GM23338 (cell line): Measurements from ENCODE around the gene SRI. TPM values are rescaled to one million over a fixed set of nuclear protein-coding genes. Genes with fewer than 3 reads are reported as not detected.
A peak's percentile ranks its signal among the peaks of the same experiment; 100 is the strongest.

Experiments
- ATAC-seq: fragments of 200-7000 bp; cut with Tn5 transposase; 3 replicates; pipeline ENCODE4 v1.9.1; 2020
- DNase-seq: peaks from one replicate; pipeline ENCODE4 v3.0.0-alpha.2; 2015; ENCODE audit warnings: low spot score
- H2AFZ ChIP-seq: fragments of 200-600 bp; sonication (generic); 2 replicates; pipeline ENCODE4 v1.8.0; 2016; ENCODE audit warnings: antibody characterized with exemption, mild to moderate bottlenecking, moderate library complexity
- H3F3A ChIP-seq: fragments of 200-600 bp; sonication (generic); replicated peaks from 2 replicates; pipeline ENCODE4 v1.8.0; 2017; ENCODE audit warnings: antibody characterized with exemption, mixed run types, low read depth
- H3K27ac ChIP-seq: fragments of 200-600 bp; sonication (generic); 2 replicates; pipeline ENCODE4 v1.6.1; 2016; ENCODE audit warnings: low read depth
- H3K27me3 ChIP-seq: fragments of 200-600 bp; sonication (generic); 2 replicates; pipeline ENCODE4 v1.8.0; 2016; ENCODE audit warnings: mild to moderate bottlenecking, mixed run types, moderate library complexity; ENCODE audit not compliant: insufficient read depth
- H3K36me3 ChIP-seq: fragments of 200-600 bp; sonication (generic); 2 replicates; pipeline ENCODE4 v1.8.0; 2016; ENCODE audit warnings: mild to moderate bottlenecking; ENCODE audit not compliant: insufficient read depth
- H3K4me1 ChIP-seq: fragments of 200-600 bp; sonication (generic); 2 replicates; pipeline ENCODE4 v1.8.0; 2016; ENCODE audit warnings: mild to moderate bottlenecking, moderate library complexity; ENCODE audit not compliant: insufficient read depth
- H3K4me2 ChIP-seq: fragments of 200-600 bp; sonication (generic); 2 replicates; pipeline ENCODE4 v1.7.1; 2017; ENCODE audit warnings: mixed run types
- H3K4me3 ChIP-seq: fragments of 200-600 bp; sonication (generic); 2 replicates; pipeline ENCODE4 v1.6.1; 2016; ENCODE audit warnings: mixed run types
- H3K79me2 ChIP-seq: fragments of 200-600 bp; sonication (generic); replicated peaks from 2 replicates; pipeline ENCODE4 v1.8.0; 2017; ENCODE audit warnings: mild to moderate bottlenecking; ENCODE audit not compliant: insufficient read depth
- H3K9me2 ChIP-seq: fragments of 200-600 bp; sonication (generic); 2 replicates; pipeline ENCODE4 v1.8.0; 2017; ENCODE audit not compliant: insufficient read depth
- H4K20me1 ChIP-seq: fragments of 200-600 bp; sonication (generic); replicated peaks from 2 replicates; pipeline ENCODE4 v1.8.0; 2017; ENCODE audit warnings: mild to moderate bottlenecking; ENCODE audit not compliant: insufficient read depth
- H3K27ac Mint-ChIP-seq: 2 replicates; pipeline ENCODE4 v1.8.0; 2020; ENCODE audit warnings: inconsistent platforms, mild to moderate bottlenecking, moderate library complexity, mixed read lengths
- H3K27me3 Mint-ChIP-seq: 3 replicates; pipeline ENCODE4 v1.8.0; 2022; ENCODE audit warnings: low read depth, mild to moderate bottlenecking, moderate library complexity, mixed read lengths, inconsistent platforms; ENCODE audit not compliant: insufficient read depth, poor library complexity
- H3K36me3 Mint-ChIP-seq: 3 replicates; pipeline ENCODE4 v1.8.0; 2021; ENCODE audit warnings: low read depth, mild to moderate bottlenecking, inconsistent platforms, moderate library complexity, mixed read lengths
- H3K4me1 Mint-ChIP-seq: 3 replicates; pipeline ENCODE4 v1.8.0; 2020; ENCODE audit warnings: mild to moderate bottlenecking, inconsistent platforms, mixed read lengths
- H3K4me3 Mint-ChIP-seq: 3 replicates; pipeline ENCODE4 v1.8.0; 2021; ENCODE audit warnings: moderate library complexity, mild to moderate bottlenecking, inconsistent platforms, mixed read lengths
- H3K9me3 Mint-ChIP-seq: 3 replicates; pipeline ENCODE4 v1.8.0; 2020; ENCODE audit warnings: moderate library complexity, mild to moderate bottlenecking, inconsistent platforms, mixed read lengths
- CREB1 ChIP-seq: fragments of 250-450 bp; sonication (Bioruptor Pico); IDR thresholded peaks from 2 replicates; pipeline ENCODE4 v1.5.0; 2020; ENCODE audit warnings: low read depth, mild to moderate bottlenecking, moderate library complexity
- CTCF ChIP-seq, 2 experiments: fragments of 200-600 bp in 1 of 2; sonication (generic) in 1 of 2; conservative IDR thresholded peaks; 2 replicates each; pipeline versions ENCODE4 v1.5.1 to v1.6.1; 2016 to 2017; ENCODE audit warnings: antibody characterized with exemption in 2 of 2, low read depth in 2 of 2, mild to moderate bottlenecking in 2 of 2, moderate library complexity in 1 of 2
- ETS1 ChIP-seq: IDR thresholded peaks from 2 replicates; pipeline ENCODE4 v1.6.1; 2016; ENCODE audit warnings: antibody characterized with exemption
- EZH2 ChIP-seq: fragments of 200-600 bp; sonication (generic); IDR thresholded peaks from one replicate; pipeline ENCODE4 v1.8.0; 2017; ENCODE audit warnings: antibody characterized with exemption, mild to moderate bottlenecking, low read depth; ENCODE audit not compliant: unreplicated experiment
- EZH2phosphoT487 ChIP-seq: fragments of 200-600 bp; sonication (generic); IDR thresholded peaks from one replicate; pipeline ENCODE4 v1.8.1; 2018; ENCODE audit warnings: antibody characterized with exemption; ENCODE audit not compliant: unreplicated experiment
- JUNB ChIP-seq: IDR thresholded peaks from one replicate; pipeline ENCODE4 v1.6.1; 2016; ENCODE audit warnings: antibody characterized with exemption; ENCODE audit not compliant: unreplicated experiment
- POLR2AphosphoS5 ChIP-seq: IDR thresholded peaks from 2 replicates; pipeline ENCODE4 v1.6.1; 2016; ENCODE audit warnings: antibody characterized with exemption, low read depth
- STAT1 ChIP-seq: IDR thresholded peaks from one replicate; pipeline ENCODE4 v1.6.1; 2016; ENCODE audit warnings: antibody characterized with exemption; ENCODE audit not compliant: unreplicated experiment
- ZNF114 ChIP-seq: fragments of 250-450 bp; sonication (Bioruptor Pico); IDR thresholded peaks from 2 replicates; pipeline ENCODE4 v1.5.0; 2020; ENCODE audit warnings: mild to moderate bottlenecking, moderate library complexity
- polyA plus RNA-seq: library from polyadenylated mRNA; unstranded; fragments of >200 nt; fragmentation: Nextera tagmentation; extraction: Ambion mirVana; gene quantifications from 2 replicates; pipeline ENCODE4 v1.2.1, GENCODE V29; 2016
- total RNA-seq: library from RNA; depleted of rRNA; stranded (reverse); fragments of >200 nt; shearing (Covaris generic); gene quantifications from 2 replicates; pipeline ENCODE4 v1.2.3, GENCODE V29; 2014
- TF ChIP-seq, protein P1 (sequence below): IDR thresholded peaks from one replicate; pipeline ENCODE4 v1.6.1; 2018; ENCODE audit warnings: antibody characterized with exemption; ENCODE audit not compliant: unreplicated experiment

Gene SRI
- total and polyA plus RNA-seq, 2 experiments from 2014 or later: 141 to 321 TPM

GRCh38 chr7:88185650-88186049 is 34.2 kb downstream of the SRI start:
- peak overlapping the region; percentile 69; the same call in 1 of the 2 replicates for H3K27ac Mint-ChIP-seq
- no peak for TF ChIP-seq EZH2phosphoT487
- no peak for TF ChIP-seq CTCF (conservative IDR thresholded peaks at IDR 0.05; ENCODE audit: low read depth in 2 of 2)
- TF ChIP-seq ZNF114 (CRISPR knock-in tag): no peak
- TF ChIP-seq POLR2AphosphoS5: no peak
- no peak for TF ChIP-seq EZH2
- no peak for TF ChIP-seq JUNB
- TF ChIP-seq ETS1: no peak
- H3K4me3 Mint-ChIP-seq: no peak overlapping the region
- Histone ChIP-seq H3K27me3 (no peaks in the 10 kb centered on the region), H3K79me2 (no peaks in the 10 kb centered on the region), H2AFZ (no peak overlapping the region), H3K36me3 (no peaks in the 10 kb centered on the region), H3K4me3 (no peak overlapping the region), H3K9me2 (no peaks in the 10 kb centered on the region), H3K4me1 (peaks cover 11% of the 10 kb centered on the region), H4K20me1 (no peaks in the 10 kb centered on the region), H3K27ac (0 out of 2 replicates have a peak overlapping the region, but pooled peaks have one; percentile 1), H3F3A (no peaks in the 10 kb centered on the region), H3K4me2 (peak overlapping the region; percentile 37; the same call in 1 of the 2 replicates)
- ATAC-seq: no peak
- no peak for DNase-seq
- H3K4me1 Mint-ChIP-seq: peaks cover 22% of the 10 kb centered on the region
- peaks cover 1% of the 10 kb centered on the region for H3K27me3 Mint-ChIP-seq
- no peaks in the 10 kb centered on the region for H3K9me3 Mint-ChIP-seq
- H3K36me3 Mint-ChIP-seq: peaks cover 4% of the 10 kb centered on the region; the same call in 1 of the 3 replicates

DNA sequence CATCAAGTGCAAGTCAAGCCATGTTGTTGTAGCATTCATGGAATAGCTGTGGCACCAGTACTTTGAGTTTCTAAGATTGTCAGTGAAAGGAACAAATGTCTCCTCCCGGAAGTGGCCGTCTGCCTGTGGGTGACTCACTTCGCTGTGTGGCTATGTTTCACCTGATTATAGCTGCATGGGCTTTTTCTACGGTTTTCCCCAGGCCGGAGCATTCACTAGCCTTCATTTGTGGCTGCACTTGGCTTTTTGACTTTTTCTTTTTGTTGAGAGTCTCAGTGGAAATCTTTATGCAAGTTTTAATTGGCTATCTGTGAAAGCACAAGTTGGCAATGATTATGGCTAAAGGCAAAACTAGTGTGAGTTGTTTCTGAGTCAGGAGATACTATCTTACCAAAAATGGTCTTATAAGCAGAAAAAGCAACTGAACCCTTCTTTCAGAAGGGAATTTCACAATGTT is 35.0 kb downstream of the SRI start:
- H3K79me2 ChIP-seq: no peaks in the 10 kb centered on the region
- H3K27ac ChIP-seq: no peak overlapping the region
- Mint-ChIP-seq H3K9me3 (no peaks in the 10 kb centered on the region), H3K4me1 (peaks cover 23% of the 10 kb centered on the region), H3K4me3 (no peak overlapping the region), H3K27ac (0 out of 2 replicates have a peak overlapping the region, but pooled peaks have one; percentile 41), H3K27me3 (peaks cover 1% of the 10 kb centered on the region), H3K36me3 (peaks cover 4% of the 10 kb centered on the region; the same call in 1 of the 3 replicates)
- H4K20me1 ChIP-seq: no peaks in the 10 kb centered on the region
- no peak overlapping the region for H2AFZ ChIP-seq
- TF ChIP-seq CREB1 (no peak), STAT1 (no peak), ZNF114 (CRISPR knock-in tag) (no peak), EZH2 (no peak), JUNB (no peak), ETS1 (no peak)
- TF ChIP-seq, protein P1, sequence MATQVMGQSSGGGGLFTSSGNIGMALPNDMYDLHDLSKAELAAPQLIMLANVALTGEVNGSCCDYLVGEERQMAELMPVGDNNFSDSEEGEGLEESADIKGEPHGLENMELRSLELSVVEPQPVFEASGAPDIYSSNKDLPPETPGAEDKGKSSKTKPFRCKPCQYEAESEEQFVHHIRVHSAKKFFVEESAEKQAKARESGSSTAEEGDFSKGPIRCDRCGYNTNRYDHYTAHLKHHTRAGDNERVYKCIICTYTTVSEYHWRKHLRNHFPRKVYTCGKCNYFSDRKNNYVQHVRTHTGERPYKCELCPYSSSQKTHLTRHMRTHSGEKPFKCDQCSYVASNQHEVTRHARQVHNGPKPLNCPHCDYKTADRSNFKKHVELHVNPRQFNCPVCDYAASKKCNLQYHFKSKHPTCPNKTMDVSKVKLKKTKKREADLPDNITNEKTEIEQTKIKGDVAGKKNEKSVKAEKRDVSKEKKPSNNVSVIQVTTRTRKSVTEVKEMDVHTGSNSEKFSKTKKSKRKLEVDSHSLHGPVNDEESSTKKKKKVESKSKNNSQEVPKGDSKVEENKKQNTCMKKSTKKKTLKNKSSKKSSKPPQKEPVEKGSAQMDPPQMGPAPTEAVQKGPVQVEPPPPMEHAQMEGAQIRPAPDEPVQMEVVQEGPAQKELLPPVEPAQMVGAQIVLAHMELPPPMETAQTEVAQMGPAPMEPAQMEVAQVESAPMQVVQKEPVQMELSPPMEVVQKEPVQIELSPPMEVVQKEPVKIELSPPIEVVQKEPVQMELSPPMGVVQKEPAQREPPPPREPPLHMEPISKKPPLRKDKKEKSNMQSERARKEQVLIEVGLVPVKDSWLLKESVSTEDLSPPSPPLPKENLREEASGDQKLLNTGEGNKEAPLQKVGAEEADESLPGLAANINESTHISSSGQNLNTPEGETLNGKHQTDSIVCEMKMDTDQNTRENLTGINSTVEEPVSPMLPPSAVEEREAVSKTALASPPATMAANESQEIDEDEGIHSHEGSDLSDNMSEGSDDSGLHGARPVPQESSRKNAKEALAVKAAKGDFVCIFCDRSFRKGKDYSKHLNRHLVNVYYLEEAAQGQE: no peak
- no peaks in the 10 kb centered on the region for H3K36me3 ChIP-seq
- no peaks in the 10 kb centered on the region for H3F3A ChIP-seq
- no peak overlapping the region for H3K4me3 ChIP-seq
- ATAC-seq (no peak), DNase-seq (no peak)
- no peak overlapping the region for H3K4me2 ChIP-seq
- H3K9me2 ChIP-seq: no peaks in the 10 kb centered on the region
- no peaks in the 10 kb centered on the region for H3K27me3 ChIP-seq
- H3K4me1 ChIP-seq: peaks cover 11% of the 10 kb centered on the region
